OCI-LY3 (cell line): ENCODE results near the gene PAIP2.

Source experiments
- H2AFZ ChIP-seq: fragments of 200-600, 300-600 bp; shearing (Covaris generic); 2 replicates; pipeline ENCODE4 v1.6.0; 2014; ENCODE audit warnings: antibody characterized with exemption, low read depth, low read length
- H3K27ac ChIP-seq: fragments of 200-600, 300-600 bp; sonication (generic); 2 replicates; pipeline ENCODE4 v1.5.1; 2014; ENCODE audit warnings: mild to moderate bottlenecking, low read length, moderate library complexity, mixed read lengths
- H3K27me3 ChIP-seq: fragments of 200-600, 300-600 bp; sonication (generic); 2 replicates; pipeline ENCODE4 v1.6.1; 2014; ENCODE audit warnings: low read depth, low read length, mixed read lengths
- H3K36me3 ChIP-seq: fragments of 200-600, 300-600 bp; sonication (generic); replicated peaks from 2 replicates; pipeline ENCODE3; 2014; ENCODE audit warnings: low read depth, low read length, mixed read lengths
- H3K4me1 ChIP-seq: fragments of 300-600, 200-600 bp; sonication (generic); 2 replicates; pipeline ENCODE4 v1.6.1; 2014; ENCODE audit warnings: low read length, mixed read lengths
- H3K4me2 ChIP-seq: fragments of 200-600, 300-600 bp; sonication (generic); 2 replicates; pipeline ENCODE4 v1.6.1; 2014; ENCODE audit warnings: low read length, mixed read lengths
- H3K4me3 ChIP-seq: fragments of 300-600, 200-600 bp; sonication (generic); 2 replicates; pipeline ENCODE4 v1.5.1; 2014; ENCODE audit warnings: antibody characterized with exemption, mild to moderate bottlenecking, low read length, moderate library complexity
- H3K79me2 ChIP-seq: fragments of 300-600, 200-600 bp; shearing (Covaris generic); 2 replicates; pipeline ENCODE4 v1.6.1; 2014; ENCODE audit warnings: mild to moderate bottlenecking, low read length, mixed read lengths
- H3K9ac ChIP-seq: fragments of 300-600, 200-600 bp; shearing (Covaris generic); 2 replicates; pipeline ENCODE4 v1.6.0; 2014; ENCODE audit warnings: mild to moderate bottlenecking, low read length, moderate library complexity
- H3K9me3 ChIP-seq: fragments of 200-600, 300-600 bp; shearing (Covaris generic); 2 replicates; pipeline ENCODE4 v1.6.1; 2014; ENCODE audit warnings: low read length, mixed read lengths; ENCODE audit not compliant: insufficient read depth
- H4K20me1 ChIP-seq: fragments of 200-600, 300-600 bp; sonication (generic); 2 replicates; pipeline ENCODE4 v1.6.1; 2016; ENCODE audit warnings: low read length, mixed read lengths; ENCODE audit not compliant: insufficient read depth
- CTCF ChIP-seq: fragments of 200-600, 300-600 bp; sonication (generic); IDR thresholded peaks from 2 replicates; pipeline ENCODE4 v1.5.1; 2014; ENCODE audit warnings: antibody characterized with exemption, low read length, low read depth
- EZH2phosphoT487 ChIP-seq: fragments of 200-600 bp; shearing (Covaris generic); IDR thresholded peaks from 2 replicates; pipeline ENCODE4 v1.6.1; 2018; ENCODE audit warnings: antibody characterized with exemption, mixed run types, low read depth

PAIP2 gene

GRCh38 chr5:139390639-139391569 lies 49.2 kb downstream of the PAIP2 start:
- H4K20me1 ChIP-seq, result no peaks in the 10 kb centered on the region
- peak overlapping the region; percentile 86; the same call in 1 of the 2 replicates for H3K9ac ChIP-seq
- peak overlapping the region; percentile 84 for H3K4me3 ChIP-seq
- H3K36me3 ChIP-seq, result peaks cover 2% of the 10 kb centered on the region
- H3K4me1 ChIP-seq, result peaks cover 41% of the 10 kb centered on the region
- TF ChIP-seq CTCF (no peak), EZH2phosphoT487 (no peak)
- peak overlapping the region; percentile 57 for H3K27ac ChIP-seq
- peak overlapping the region; percentile 51; the same call in 1 of the 2 replicates for H2AFZ ChIP-seq
- H3K79me2 ChIP-seq, result peaks cover 10% of the 10 kb centered on the region
- H3K27me3 ChIP-seq, result no peaks in the 10 kb centered on the region
- H3K9me3 ChIP-seq, result no peaks in the 10 kb centered on the region; the same call in 1 of the 2 replicates
- peak overlapping the region; percentile 92 for H3K4me2 ChIP-seq

GRCh38 chr5:139391570-139392323 lies 50.1 kb downstream of the PAIP2 start:
- Histone ChIP-seq H3K4me1 (peaks cover 41% of the 10 kb centered on the region), H2AFZ (peak overlapping the region; percentile 51; the same call in 1 of the 2 replicates), H4K20me1 (no peaks in the 10 kb centered on the region), H3K36me3 (peaks cover 2% of the 10 kb centered on the region), H3K27ac (peak overlapping the region; percentile 57), H3K79me2 (peaks cover 10% of the 10 kb centered on the region), H3K4me2 (peak overlapping the region; percentile 92), H3K4me3 (peak overlapping the region; percentile 84), H3K9me3 (no peaks in the 10 kb centered on the region; the same call in 1 of the 2 replicates), H3K9ac (peak overlapping the region; percentile 86), H3K27me3 (no peaks in the 10 kb centered on the region)
- no peak for TF ChIP-seq CTCF
- TF ChIP-seq EZH2phosphoT487, result no peak

GRCh38 chr5:139392324-139392677 lies 50.6 kb downstream of the PAIP2 start:
- no peaks in the 10 kb centered on the region for H4K20me1 ChIP-seq
- no peaks in the 10 kb centered on the region; the same call in 1 of the 2 replicates for H3K9me3 ChIP-seq
- H3K79me2 ChIP-seq, result peaks cover 10% of the 10 kb centered on the region
- peak overlapping the region; percentile 86 for H3K9ac ChIP-seq
- H3K4me3 ChIP-seq, result peak overlapping the region; percentile 84
- peaks cover 41% of the 10 kb centered on the region for H3K4me1 ChIP-seq
- no peaks in the 10 kb centered on the region for H3K27me3 ChIP-seq
- no peak for TF ChIP-seq EZH2phosphoT487
- TF ChIP-seq CTCF, result no peak
- H3K4me2 ChIP-seq, result peak overlapping the region; percentile 92
- H2AFZ ChIP-seq, result peak overlapping the region; percentile 51; the same call in 1 of the 2 replicates
- peak overlapping the region; percentile 57 for H3K27ac ChIP-seq
- peaks cover 2% of the 10 kb centered on the region for H3K36me3 ChIP-seq
